ENCODE results near the gene CCDC71. TPM values are rescaled to one million over a fixed set of nuclear protein-coding genes. Genes with fewer than 3 reads are reported as not detected.
A peak's percentile ranks its signal among the peaks of the same experiment; 100 is the strongest.

Gene CCDC71
- total RNA-seq, 1 donor from 2014 or later, result 9.2 TPM

DNA sequence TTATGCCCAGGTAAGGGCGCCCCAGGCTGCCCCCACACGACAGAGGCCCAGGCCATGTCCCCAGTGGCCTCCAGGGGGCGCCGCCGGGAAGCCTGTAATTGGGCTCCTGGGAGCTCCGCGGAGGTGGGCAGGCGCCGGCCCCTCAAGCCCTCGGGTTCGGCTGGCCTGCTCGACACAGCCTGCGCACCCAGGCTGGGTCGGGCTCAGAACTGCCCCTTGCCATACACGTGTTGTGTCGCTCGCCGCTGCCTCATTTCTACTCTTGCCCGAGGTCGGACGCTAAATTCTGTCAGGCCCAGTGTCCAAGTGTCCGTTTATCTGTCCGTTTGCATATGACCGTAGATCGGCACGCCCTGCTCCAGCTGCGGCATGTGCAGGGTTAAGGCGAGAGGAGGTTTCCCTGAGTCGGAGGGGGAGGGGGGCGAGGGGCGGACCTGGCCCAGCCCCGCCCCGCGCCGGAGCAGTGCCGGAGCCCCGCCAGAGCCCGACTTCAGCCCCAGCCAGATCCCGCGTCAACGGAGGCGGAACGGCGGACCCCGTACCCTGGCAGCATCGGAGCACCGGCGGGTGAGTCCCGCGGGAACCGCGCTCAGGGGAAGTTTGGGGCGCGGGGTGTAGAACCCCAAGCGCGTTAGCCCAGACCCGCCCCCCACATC is 5.1 kb upstream of the CCDC71 start, which contains the start of gene KLHDC8B:
Gene KLHDC8B, plus strand, starts transcription at position 480 of the 656 bp plus-strand sequence. CDS start 1,172 bp downstream, outside the sequence.
- DNase-seq (ENCODE audit: low spot score) (peak; percentile 86), ATAC-seq (peak; percentile 89)

DNA sequence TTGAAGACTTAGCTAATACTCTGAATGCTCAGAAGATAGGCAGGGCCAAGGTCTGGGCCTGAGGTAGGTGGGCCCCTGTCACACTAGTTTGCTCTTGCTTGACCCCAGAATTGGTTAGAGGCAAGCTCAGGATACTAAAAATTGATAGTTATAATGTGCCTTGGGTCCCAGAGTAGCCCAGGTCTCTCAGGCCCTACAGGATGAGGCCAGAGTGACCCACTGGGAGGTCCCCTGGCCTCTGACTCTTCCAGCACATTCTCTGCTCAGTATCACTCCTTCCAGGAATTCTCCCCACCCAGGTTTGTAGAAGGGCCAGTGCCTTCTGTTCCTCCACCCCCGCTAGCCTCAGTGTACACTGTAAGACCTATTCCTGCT is 4.6 kb upstream of the CCDC71 start:
- ATAC-seq, result no peak
- DNase-seq (ENCODE audit: low spot score), result no peak

DNA sequence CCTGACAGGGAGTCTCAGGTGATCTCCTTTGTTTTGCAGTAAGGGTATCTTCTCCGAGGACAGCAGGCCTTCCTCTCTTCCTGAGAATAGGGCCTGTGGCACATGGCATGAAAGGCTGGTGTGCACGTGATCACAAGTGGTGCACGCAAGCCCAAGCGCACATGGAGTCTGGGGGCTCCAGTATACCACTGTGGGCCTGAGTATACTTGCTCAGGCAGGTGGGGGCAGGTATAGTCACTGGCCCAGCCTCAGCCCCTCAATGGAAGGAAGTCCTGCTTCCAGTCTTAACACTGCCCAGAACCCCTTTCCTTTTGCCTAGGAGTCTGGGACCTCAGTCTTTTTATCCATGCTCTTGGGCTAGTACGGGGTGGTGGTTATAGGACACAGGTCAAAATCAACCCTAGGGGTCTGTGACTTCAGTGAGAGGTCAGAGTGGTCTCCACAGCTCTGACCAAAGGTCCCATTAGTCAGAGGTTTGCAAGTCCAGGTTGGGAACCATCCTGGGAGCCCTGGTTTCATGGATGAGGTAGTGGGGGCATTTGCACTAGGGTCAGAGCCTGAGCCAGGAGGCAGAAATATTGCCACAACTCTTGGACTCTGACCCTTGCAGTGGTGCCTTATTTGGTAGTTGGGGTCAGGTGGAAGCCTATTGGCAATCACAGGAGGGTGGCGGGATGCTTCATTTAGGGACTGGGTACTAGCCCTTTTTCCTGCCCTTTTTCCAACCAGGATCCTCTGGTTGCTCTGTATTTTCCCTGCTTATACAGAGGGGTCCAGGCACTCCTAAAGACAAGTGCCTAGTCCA is 823 bp upstream of the CCDC71 start:
- peak; percentile 70 for DNase-seq (ENCODE audit: low spot score)
- ATAC-seq, result peak; percentile 59

DNA sequence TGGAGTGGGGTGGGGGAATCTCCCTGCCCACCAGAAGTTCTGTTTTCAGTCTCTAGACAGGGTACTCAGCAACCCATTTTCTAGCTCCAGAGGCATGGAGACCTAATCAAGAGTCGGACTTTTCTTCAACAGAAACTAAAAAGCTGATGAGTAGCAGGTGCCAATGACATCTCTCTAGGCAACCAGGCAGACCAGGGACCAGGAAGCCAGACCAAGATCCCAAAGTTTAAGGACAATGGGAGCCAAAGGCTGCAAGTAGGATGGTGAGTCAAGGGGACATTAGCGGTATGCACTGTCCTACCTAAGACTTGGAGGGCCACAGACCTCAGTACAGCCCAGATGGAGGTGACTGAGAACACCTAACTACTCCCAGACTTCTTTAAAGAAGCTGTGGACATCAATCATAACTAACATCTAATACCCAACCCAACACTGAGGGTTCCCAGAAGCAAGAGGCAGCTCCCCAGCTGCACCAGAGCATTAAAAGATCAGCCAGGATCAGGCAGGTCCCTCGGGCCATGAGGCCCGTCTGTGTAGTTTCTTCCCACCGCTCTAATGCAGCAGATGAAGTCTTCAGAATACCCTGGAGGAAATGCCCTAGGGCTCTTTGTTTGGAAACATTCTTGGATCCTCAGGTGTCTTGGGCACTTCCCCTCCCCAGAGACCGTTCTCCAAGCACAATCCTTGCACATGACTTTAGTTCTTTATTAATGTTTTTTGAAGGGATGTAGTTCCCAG is 979 bp downstream of the CCDC71 start:
- no peak for ATAC-seq
- no peak for DNase-seq (ENCODE audit: low spot score)

- no peak for DNase-seq (ENCODE audit: low spot score)
- ATAC-seq, result no peak
These were observed 2.5 kb downstream of the CCDC71 start for GRCh38 chr3:49163609-49164008.

GRCh38 chr3:49162751-49163419 is 3.2 kb downstream of the CCDC71 start:
- ATAC-seq (no peak), DNase-seq (ENCODE audit: low spot score) (no peak)

DNA sequence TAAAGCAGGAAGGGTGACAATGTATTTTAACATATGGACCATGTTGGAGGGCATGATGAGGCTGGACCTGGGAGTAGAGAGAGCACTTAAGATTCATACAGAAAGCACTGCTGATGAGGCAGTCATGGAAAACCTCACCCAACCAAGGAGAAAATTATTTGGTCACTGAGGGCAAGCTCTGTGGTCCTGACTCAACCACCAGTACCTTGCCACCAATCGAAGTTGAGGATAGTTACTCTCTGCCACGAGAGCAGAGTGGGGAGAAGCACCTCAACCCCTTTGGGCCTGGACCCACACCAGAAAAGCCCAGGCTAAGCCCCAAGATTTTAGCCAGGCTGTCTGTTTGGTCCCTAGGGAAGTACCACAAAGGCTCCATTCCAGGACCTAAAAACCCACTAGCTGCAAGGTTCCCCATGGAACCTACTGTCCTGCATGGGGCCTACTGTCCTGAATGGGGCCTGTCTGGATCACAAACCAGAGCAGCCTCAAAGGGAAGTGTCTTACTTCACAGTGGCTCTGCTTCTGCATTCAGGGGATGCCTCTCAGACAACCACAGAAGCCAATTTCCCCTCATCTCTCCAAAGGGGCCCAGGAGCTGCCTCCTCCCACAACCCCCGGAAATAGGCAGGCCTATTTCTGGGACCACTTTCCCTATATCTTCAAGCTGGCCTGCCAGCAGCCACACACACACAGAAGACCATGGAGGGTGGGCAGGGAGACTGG is 4.2 kb downstream of the CCDC71 start:
- no peak for DNase-seq (ENCODE audit: low spot score)
- ATAC-seq, result no peak

- ATAC-seq (no peak), DNase-seq (ENCODE audit: low spot score) (no peak)
These were observed 4.9 kb downstream of the CCDC71 start for GRCh38 chr3:49161197-49161596.

- DNase-seq (ENCODE audit: low spot score) (no peak), ATAC-seq (peak; percentile 9)
These were observed 7.3 kb downstream of the CCDC71 start for GRCh38 chr3:49158792-49159191.

DNA sequence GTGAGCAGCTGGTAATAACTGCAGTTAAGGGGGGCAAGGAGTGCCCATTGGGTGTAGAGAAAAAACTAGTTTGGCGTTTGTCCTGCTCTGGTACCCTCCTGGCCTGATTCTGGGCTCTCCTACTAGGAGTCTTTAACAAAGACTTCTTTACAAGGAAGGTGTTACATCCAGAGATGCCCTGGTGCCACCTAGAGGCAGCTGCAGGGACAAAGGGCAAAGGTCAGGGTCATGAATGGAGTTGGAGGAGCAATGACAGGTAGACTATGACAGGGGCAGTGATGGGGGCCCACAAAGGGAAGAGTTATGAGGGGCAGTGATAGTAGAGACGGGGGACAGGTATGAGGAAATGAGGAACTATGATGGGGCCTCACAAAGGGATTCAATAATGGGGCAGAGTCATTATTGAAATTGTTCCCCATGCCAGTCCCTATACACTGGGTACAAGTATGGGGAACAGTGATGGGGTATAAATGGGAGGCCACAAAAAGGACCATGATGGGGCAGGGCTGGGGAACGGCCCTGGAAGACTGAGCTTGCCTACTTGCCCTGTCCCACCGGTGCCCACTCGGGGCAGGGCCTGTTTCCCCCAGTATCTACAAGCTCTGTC is 7.9 kb downstream of the CCDC71 start:
- ATAC-seq (peak; percentile 92), DNase-seq (ENCODE audit: low spot score) (peak; percentile 66)

DNA sequence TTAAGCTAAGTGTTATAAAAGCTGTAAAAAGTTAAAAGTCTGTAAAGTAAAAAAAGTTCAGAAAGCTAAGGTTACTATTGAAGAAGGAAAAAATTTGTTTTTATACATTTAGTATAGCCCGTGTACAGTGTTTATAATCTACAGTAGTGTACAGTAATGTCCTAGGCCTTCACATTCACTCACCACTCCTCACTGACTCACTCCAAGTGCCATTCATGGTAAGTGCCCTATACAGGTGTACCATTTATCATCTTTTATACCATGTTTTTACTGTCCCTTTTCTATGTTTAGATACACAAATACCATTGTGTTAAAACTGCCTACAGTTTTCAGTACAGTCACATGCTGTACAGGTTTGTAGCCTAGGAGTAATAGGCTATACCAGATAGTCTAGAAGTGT is 8.8 kb downstream of the CCDC71 start:
- DNase-seq (ENCODE audit: low spot score), result no peak
- no peak for ATAC-seq

DNA sequence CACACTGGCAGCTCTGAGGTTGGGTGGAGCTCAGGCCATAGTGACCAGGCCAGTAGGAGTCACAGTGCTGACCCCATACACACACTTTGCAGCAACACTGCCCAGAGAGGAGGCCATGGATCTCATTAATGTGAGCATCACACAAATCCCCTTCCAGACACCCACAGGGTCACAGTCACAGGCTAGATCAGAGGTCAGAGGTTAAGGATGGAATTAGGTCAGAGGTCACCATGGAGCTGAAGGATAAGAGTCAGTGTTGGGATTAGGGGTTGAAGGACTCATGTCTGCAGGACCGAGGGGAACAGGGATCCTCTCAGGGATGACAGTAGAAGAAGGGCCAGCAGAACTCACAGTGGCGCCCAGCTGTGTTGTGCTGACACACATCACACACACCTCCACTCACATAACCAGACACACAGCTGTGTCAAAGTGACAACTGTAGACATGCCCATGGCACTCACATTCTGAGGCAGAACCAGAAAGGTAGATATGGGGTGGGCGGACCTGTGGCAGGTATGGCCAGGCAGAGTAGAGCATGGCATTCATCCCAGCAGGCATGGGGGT is 12.7 kb downstream of the CCDC71 start:
- no peak for ATAC-seq
- DNase-seq (ENCODE audit: low spot score), result no peak

DNA sequence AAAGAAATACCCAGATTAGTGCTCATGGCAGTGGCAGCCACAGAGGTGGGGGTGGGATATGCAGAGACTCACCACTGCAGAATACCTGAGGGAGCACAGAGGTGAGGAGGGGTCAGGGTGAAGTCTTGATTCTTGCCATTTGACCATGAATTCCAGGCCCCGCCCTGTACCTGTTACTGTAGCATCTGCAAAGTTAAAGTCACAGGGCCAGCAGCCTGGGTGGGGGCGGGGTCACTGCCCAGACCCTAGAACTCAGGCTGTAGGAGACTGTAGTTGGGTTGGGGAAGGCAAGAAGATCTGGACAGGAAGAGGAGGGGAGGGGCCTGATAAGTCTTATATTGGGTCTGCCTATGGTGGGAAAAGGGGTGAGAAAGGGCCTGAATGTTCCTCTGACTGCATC is 14.5 kb downstream of the CCDC71 start:
- no peak for DNase-seq (ENCODE audit: low spot score)
- no peak for ATAC-seq

DNA sequence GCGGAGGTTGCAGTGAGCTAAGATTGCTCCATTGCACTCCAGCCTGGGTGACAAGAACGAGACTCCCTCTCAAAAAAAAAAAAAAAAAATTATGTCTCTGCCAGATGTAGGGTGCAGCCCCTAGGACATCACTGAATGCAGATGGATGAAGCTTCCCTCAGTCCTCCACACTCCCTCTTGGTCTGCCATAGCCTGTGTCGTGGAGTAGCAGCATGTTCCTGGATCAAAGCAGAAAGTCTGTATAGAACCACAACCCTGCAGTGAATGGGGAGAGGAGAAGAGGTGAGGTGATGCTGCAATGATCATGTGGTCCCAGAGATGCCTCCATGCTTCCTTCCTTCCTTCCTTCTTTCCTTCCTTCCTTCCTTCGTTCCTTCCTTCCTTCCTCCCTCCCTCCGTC is 18.0 kb downstream of the CCDC71 start:
- ATAC-seq (no peak), DNase-seq (ENCODE audit: low spot score) (no peak)

- no peak for DNase-seq (ENCODE audit: low spot score)
These were observed 26.1 kb downstream of the CCDC71 start for GRCh38 chr3:49140080-49140479.

DNA sequence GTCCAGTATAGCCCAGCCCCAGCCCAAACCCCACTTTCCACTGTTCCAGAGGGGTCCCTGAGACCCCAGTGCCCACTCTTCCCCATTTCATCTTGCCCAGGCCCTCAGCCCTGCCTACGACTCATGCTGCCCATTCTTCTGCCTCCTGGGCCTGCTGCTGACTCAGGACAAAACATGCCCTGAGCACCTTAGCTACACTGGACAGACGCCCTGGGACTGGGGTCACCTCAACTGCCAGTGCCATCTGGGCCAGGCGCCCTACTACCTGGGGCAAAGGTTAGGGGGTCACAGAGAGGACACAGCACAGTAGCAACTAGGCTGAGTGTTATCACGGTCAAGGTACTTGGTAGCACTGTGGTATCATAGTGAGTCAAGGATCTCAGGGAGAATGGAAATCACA is 30.6 kb downstream of the CCDC71 start:
- ATAC-seq (peak; percentile 31), DNase-seq (ENCODE audit: low spot score) (peak; percentile 67)

More at GRCh38 chr3:49140080-49140479, 26.1 kb downstream of the CCDC71 start:
- no peak for ATAC-seq

DNA sequence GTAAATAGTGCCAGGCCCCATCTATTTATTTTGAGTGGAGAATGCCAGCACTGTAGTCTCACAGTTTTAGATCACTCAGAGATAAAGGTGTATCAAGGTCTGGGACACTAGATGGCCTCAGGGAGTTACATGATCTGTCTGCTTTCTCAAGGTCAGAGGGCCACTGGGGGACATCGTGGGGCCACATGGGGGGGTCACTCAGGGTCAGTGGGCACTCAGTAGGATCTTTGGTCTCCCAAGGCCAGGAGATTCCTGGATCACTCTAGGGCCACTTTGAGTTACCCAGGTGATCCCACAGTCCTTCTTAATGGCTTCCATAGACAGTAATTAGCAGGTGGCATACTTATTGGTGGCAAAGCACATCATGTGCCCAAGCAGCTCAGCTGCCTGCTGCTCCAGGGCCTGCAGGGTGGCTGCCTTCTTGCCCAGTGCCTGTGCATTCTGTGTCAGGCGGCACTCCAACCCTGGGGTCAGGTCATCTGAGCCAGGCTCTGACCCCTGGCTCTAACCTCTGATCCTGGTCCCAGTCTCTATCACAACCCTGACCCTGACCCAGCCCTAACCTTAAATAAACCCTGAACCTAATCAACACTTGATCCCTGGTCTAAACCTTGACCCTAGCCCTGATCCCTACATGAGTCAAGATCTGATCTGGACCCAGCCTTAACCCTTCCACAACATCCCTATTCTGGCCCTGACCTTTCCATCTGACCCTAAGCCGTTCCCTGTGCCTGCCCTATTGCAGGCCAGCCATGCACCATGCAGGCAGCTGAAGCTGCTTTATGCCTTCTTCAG is 31.5 kb downstream of the CCDC71 start:
- ATAC-seq (peak; percentile 70), DNase-seq (ENCODE audit: low spot score) (peak; percentile 81)

DNA sequence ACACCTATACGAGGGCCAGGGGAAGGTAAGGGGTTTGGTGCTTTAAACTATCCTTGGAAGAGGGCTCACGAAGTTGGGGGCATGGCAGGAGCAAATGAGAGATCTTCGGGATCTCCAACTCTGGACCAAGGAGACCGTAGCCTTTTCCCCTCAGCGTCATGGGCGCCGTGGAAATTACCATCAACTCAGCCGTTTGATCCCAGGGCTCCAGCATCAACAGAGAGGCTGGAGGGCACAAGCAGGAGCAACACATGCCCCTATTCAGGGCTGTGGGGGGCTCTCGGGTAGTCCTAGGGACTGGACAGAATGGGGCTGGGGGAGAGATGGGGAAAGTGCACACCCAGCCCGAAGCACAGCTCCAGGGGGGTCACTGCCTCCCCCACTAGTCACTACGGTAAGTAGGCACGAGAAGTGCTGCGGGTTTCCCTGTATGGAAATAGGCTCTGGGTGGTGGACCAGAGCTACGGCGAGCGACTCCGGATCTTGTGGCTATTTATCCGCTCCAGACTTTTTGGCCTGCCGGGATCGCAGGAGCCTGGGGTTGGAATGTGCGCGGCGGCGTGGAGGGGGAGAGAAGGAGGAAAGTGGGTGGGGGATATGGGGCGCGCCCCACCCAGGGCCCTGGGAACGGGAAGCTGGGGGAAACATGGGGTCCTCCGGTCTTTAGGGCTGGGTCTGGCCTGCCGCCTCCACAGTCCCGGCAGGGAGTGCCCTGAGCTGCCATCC is 32.7 kb downstream of the CCDC71 start:
- peak; percentile 79 for ATAC-seq
- DNase-seq (ENCODE audit: low spot score), result peak; percentile 87

All from left lobe of liver (tissue), 2 donors.